ENCODE results near the gene TSHZ1.

- TF ChIP-seq CTCF (IDR thresholded peaks at IDR 0.05) (no peak), POLR2A (IDR thresholded peaks at IDR 0.05) (peak; percentile 27), EP300 (IDR thresholded peaks at IDR 0.05) (no peak)
These were observed 1.3 kb upstream of the TSHZ1 start, which contains the start of gene PTGR3 for GRCh38 chr18:75209129-75209950.
